Measurements from ENCODE around the gene ABCC10.

- TF ChIP-seq CTCF (IDR thresholded peaks at IDR 0.05), result no peak
- no peak for TF ChIP-seq POLR2A (IDR thresholded peaks at IDR 0.05)
Observed at GRCh38 chr6:43481591-43482236, 54.4 kb downstream of the ABCC10 start.

All from heart left ventricle (tissue), 13 donors.